Endothelial cell of umbilical vein (primary cell): ENCODE measurements around the gene LRRC74B. TPM values are rescaled to one million over a fixed set of nuclear protein-coding genes. Genes with fewer than 3 reads are reported as not detected.

ENCODE experiments used
- BruUV-seq: library from RNA; stranded (reverse); fragments of 400-500 nt; replicated peaks from 2 replicates; lab custom pipeline; 2021; lab: Mats Ljungman, UMichigan
- CTCF ChIA-PET: fragments of 300-600, 350-600 bp; sonication (Branson Sonifier 250); formaldehyde crosslinking; loops from one replicate; lab custom pipeline; 2021; ENCODE audit warnings: antibody characterized with exemption, inconsistent platforms; lab: Charles Lee
- POLR2A ChIA-PET: fragments of 300-600, 350-600 bp; sonication (Branson Sonifier 250); formaldehyde crosslinking; loops from one replicate; lab custom pipeline; 2021; ENCODE audit warnings: antibody characterized with exemption, inconsistent platforms; lab: Charles Lee
- DNase-seq: peaks from one replicate; pipeline ENCODE4 v3.0.0-alpha.2; 2011; ENCODE audit warnings: low read depth, low spot score
- FAIRE-seq: peaks from 2 replicates; lab custom pipeline; 2011; peaks lifted over from hg19 to GRCh38; lab: Jason Lieb, UNC
- H2AFZ ChIP-seq: 2 replicates; pipeline ENCODE4 v1.6.0; 2012; ENCODE audit warnings: low read depth, low read length, control low read depth, inconsistent platforms
- H3K27ac ChIP-seq: 2 replicates; pipeline ENCODE4 v1.5.1; 2011; ENCODE audit warnings: low read depth, mild to moderate bottlenecking, control low read depth, low read length, moderate library complexity; ENCODE audit not compliant: insufficient read depth
- H3K27me3 ChIP-seq, 2 experiments: 2 replicates each; pipeline versions ENCODE4 v1.6.0 to v1.6.1; 2011; ENCODE audit warnings: low read length in 2 of 2, mixed read lengths in 1 of 2; ENCODE audit not compliant: control insufficient read depth in 2 of 2, insufficient read depth in 2 of 2
- H3K36me3 ChIP-seq, 2 experiments: 2 replicates in 1 of 2; 3 replicates in 1 of 2; pipeline ENCODE4 v1.5.1; 2011; ENCODE audit warnings: low read length in 2 of 2, mild to moderate bottlenecking in 1 of 2, moderate library complexity in 1 of 2; ENCODE audit not compliant: control insufficient read depth in 2 of 2, insufficient read depth in 2 of 2; ENCODE audit errors: extremely low read depth in 1 of 2
- H3K4me1 ChIP-seq: 3 replicates; pipeline ENCODE4 v1.5.1; 2011; ENCODE audit warnings: mild to moderate bottlenecking, low read length; ENCODE audit not compliant: control insufficient read depth, insufficient read depth; ENCODE audit errors: extremely low read depth
- H3K4me2 ChIP-seq: 2 replicates; pipeline ENCODE4 v1.6.1; 2011; ENCODE audit warnings: low read length, control low read depth, mixed read lengths; ENCODE audit not compliant: insufficient read depth
- H3K4me3 ChIP-seq, 3 experiments: fragments of 200-600 bp in 1 of 3; sonication (generic), shearing (Covaris generic) in 1 of 3; replicated peaks in 1 of 3; 2 replicates each; pipeline ENCODE4 v1.5.1; 2011 to 2016; ENCODE audit warnings: control low read depth in 3 of 3, low read length in 3 of 3, mild to moderate bottlenecking in 2 of 3, inconsistent platforms in 1 of 3, low read depth in 1 of 3, moderate library complexity in 1 of 3; ENCODE audit not compliant: insufficient read depth in 1 of 3
- H3K79me2 ChIP-seq: 2 replicates; pipeline ENCODE4 v1.6.0; 2012; ENCODE audit warnings: low read length, inconsistent platforms; ENCODE audit not compliant: control insufficient read depth, insufficient read depth
- H3K9ac ChIP-seq: replicated peaks from 2 replicates; pipeline ENCODE3; 2011; ENCODE audit warnings: low read length, control low read depth; ENCODE audit not compliant: insufficient read depth; ENCODE audit errors: extremely low read depth
- H3K9me1 ChIP-seq: replicated peaks from 3 replicates; pipeline ENCODE4 v1.6.0; 2011; ENCODE audit warnings: mild to moderate bottlenecking, low read length; ENCODE audit not compliant: control insufficient read depth, insufficient read depth; ENCODE audit errors: extremely low read depth
- H3K9me3 ChIP-seq: replicated peaks from 2 replicates; pipeline ENCODE4 v1.5.1; 2012; ENCODE audit warnings: low read length, inconsistent platforms; ENCODE audit not compliant: control insufficient read depth, insufficient read depth
- H4K20me1 ChIP-seq: replicated peaks from 2 replicates; pipeline ENCODE3; 2011; ENCODE audit warnings: mild to moderate bottlenecking, low read length; ENCODE audit not compliant: control insufficient read depth, insufficient read depth; ENCODE audit errors: extremely low read depth
- EZH2 ChIP-seq: IDR thresholded peaks from 2 replicates; pipeline ENCODE4 v1.6.1; 2012; ENCODE audit warnings: borderline replicate concordance, low read depth, mild to moderate bottlenecking, moderate library complexity, low read length, inconsistent platforms; ENCODE audit not compliant: severe bottlenecking
- FOS ChIP-seq: IDR thresholded peaks from 2 replicates; pipeline ENCODE4 v1.6.1; 2011; ENCODE audit warnings: mild to moderate bottlenecking, low read length, moderate library complexity, borderline replicate concordance; ENCODE audit not compliant: insufficient read depth
- GATA2 ChIP-seq: IDR thresholded peaks from 2 replicates; pipeline ENCODE4 v1.7.0; 2011; ENCODE audit warnings: low read depth, mild to moderate bottlenecking, moderate library complexity, mixed read lengths, low read length; ENCODE audit not compliant: insufficient read length, insufficient read depth
- JUN ChIP-seq: IDR thresholded peaks from 2 replicates; pipeline ENCODE4 v1.6.1; 2011; ENCODE audit warnings: borderline replicate concordance, low read depth; ENCODE audit not compliant: insufficient read length, insufficient read depth
- MYC ChIP-seq: IDR thresholded peaks from one replicate; pipeline ENCODE4 v1.6.1; 2011; ENCODE audit warnings: mild to moderate bottlenecking, low read depth, low read length
- POLR2A ChIP-seq: IDR thresholded peaks from 2 replicates; pipeline ENCODE4 v1.6.1; 2012; ENCODE audit warnings: low read depth, mild to moderate bottlenecking, control low read depth, low read length
- POLR2AphosphoS5 ChIP-seq: IDR thresholded peaks from 2 replicates; pipeline ENCODE4 v1.6.1; 2012; ENCODE audit warnings: low read depth, mild to moderate bottlenecking, control low read depth, low read length, moderate library complexity; ENCODE audit not compliant: insufficient read depth
- dilution Hi-C: fragments of 300-500 bp; cut with MboI; formaldehyde crosslinking; loops from one replicate; pipeline ENCODE4 v1.15.0; 2019; ENCODE audit warnings: low sequenced_read_pairs; ENCODE audit not compliant: extremely low pct_ligation_motif_present
- intact Hi-C: fragments of 100-400 bp; cut with micrococcal nuclease; formaldehyde crosslinking; loops from one replicate; pipeline ENCODE4 v1.10.0; 2022
- polyA plus RNA-seq, 4 experiments: library from polyadenylated mRNA; depleted of rRNA in 3 of 4; stranded (reverse) in 3 of 4; unstranded in 1 of 4; fragments of >200 nt; gene quantifications; 2 replicates each; pipeline versions ENCODE4 v1.2.1 to v1.2.3, GENCODE V29; 2011 to 2012; ENCODE audit warnings: missing spikeins in 1 of 4
- total RNA-seq: library from RNA; stranded (reverse); gene quantifications from 2 replicates; pipeline ENCODE4 v1.2.3, GENCODE V29; 2021
- TF ChIP-seq, protein P1 (sequence below), 2 donors: IDR thresholded peaks; 1 replicate in 1 of 2; 2 replicates in 1 of 2; pipeline ENCODE4 v1.5.1; 2011; ENCODE audit warnings: low read length in 2 of 2, mild to moderate bottlenecking in 2 of 2, moderate library complexity in 2 of 2, control low read depth in 1 of 2, inconsistent platforms in 1 of 2, low read depth in 1 of 2; ENCODE audit not compliant: insufficient read depth in 1 of 2; ENCODE audit errors: extremely low read depth in 1 of 2
- TF ChIP-seq, protein P2 (sequence below): IDR thresholded peaks from 2 replicates; pipeline ENCODE4 v1.6.1; 2011; ENCODE audit not compliant: insufficient read depth, insufficient read length

The LRRC74B gene
- total and polyA plus RNA-seq, 2 donors (not counting 3 experiments of a cell fraction or from before 2014, with no cell fraction given), result not detected

GRCh38 chr22:21067901-21068680 is 22.3 kb downstream of the LRRC74B start:
- TF ChIP-seq FOS (no peak), EZH2 (no peak), POLR2A (no peak), MYC (no peak), POLR2AphosphoS5 (no peak), JUN (no peak), GATA2 (no peak)
- TF ChIP-seq, protein P1, sequence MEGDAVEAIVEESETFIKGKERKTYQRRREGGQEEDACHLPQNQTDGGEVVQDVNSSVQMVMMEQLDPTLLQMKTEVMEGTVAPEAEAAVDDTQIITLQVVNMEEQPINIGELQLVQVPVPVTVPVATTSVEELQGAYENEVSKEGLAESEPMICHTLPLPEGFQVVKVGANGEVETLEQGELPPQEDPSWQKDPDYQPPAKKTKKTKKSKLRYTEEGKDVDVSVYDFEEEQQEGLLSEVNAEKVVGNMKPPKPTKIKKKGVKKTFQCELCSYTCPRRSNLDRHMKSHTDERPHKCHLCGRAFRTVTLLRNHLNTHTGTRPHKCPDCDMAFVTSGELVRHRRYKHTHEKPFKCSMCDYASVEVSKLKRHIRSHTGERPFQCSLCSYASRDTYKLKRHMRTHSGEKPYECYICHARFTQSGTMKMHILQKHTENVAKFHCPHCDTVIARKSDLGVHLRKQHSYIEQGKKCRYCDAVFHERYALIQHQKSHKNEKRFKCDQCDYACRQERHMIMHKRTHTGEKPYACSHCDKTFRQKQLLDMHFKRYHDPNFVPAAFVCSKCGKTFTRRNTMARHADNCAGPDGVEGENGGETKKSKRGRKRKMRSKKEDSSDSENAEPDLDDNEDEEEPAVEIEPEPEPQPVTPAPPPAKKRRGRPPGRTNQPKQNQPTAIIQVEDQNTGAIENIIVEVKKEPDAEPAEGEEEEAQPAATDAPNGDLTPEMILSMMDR (IDR thresholded peaks at IDR 0.05; ENCODE audit: extremely low read depth in 1 of 2, insufficient read depth in 1 of 2, low read depth in 1 of 2, low read length in 2 of 2), result no peak
- TF ChIP-seq, protein P2, sequence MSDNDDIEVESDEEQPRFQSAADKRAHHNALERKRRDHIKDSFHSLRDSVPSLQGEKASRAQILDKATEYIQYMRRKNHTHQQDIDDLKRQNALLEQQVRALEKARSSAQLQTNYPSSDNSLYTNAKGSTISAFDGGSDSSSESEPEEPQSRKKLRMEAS, result no peak

More at GRCh38 chr22:21067901-21068680, 22.3 kb downstream of the LRRC74B start:
- no peak overlapping the region for H3K27ac ChIP-seq
- H3K79me2 ChIP-seq, result no peaks in the 10 kb centered on the region
- FAIRE-seq (no peak), DNase-seq (no peak)
- no peaks in the 10 kb centered on the region for H3K9me3 ChIP-seq
- intact Hi-C loops (no loop called here), dilution Hi-C loops (no loop called here)
- ChIA-PET CTCF (no interaction called here), POLR2A (no interaction called here)
- H3K27me3 ChIP-seq, result no peaks in the 10 kb centered on the region
- BruUV-seq, result no TSS peak
- H4K20me1 ChIP-seq, result no peaks in the 10 kb centered on the region
- H3K9me1 ChIP-seq, result no peaks in the 10 kb centered on the region
- no peaks in the 10 kb centered on the region for H3K4me1 ChIP-seq
- no peak overlapping the region for H3K4me2 ChIP-seq
- no peak overlapping the region for H3K9ac ChIP-seq
- no peak overlapping the region for H3K4me3 ChIP-seq
- H2AFZ ChIP-seq, result no peak overlapping the region
- no peaks in the 10 kb centered on the region for H3K36me3 ChIP-seq
